ENCODE data around the gene EIF4E3. TPM values are rescaled to one million over a fixed set of nuclear protein-coding genes. Genes with fewer than 3 reads are reported as not detected.

Gene EIF4E3
- total RNA-seq, 1 experiment from 2014 or later, result 2.2 TPM

- H4K20me1 ChIP-seq (ENCODE audit: low read length), result no peaks in the 10 kb centered on the region
- ATAC-seq, result no peak
- no peak overlapping the region for H3K9ac ChIP-seq (ENCODE audit: low read length)
- no peaks in the 10 kb centered on the region for H3K4me1 ChIP-seq (ENCODE audit: insufficient read depth, low read length)
- no peaks in the 10 kb centered on the region for H3K9me2 ChIP-seq (replicated peaks; ENCODE audit: low read length)
- H3K4me3 ChIP-seq (ENCODE audit: low read length), result no peak overlapping the region
- no peak overlapping the region for H3K27ac ChIP-seq (ENCODE audit: low read length)
- no peak overlapping the region for H2AFZ ChIP-seq (ENCODE audit: low read length)
- H3K27me3 ChIP-seq (ENCODE audit: low read length), result no peaks in the 10 kb centered on the region
- H3K9me3 ChIP-seq (ENCODE audit: low read length), result no peaks in the 10 kb centered on the region
- no TSS peak for BruUV-seq (replicated peaks)
- H3K36me3 ChIP-seq (ENCODE audit: low read depth, low read length), result no peaks in the 10 kb centered on the region
- H3F3A ChIP-seq (ENCODE audit: low read length, unreplicated experiment), result no peaks in the 10 kb centered on the region
- ChIA-PET POLR2A (ENCODE audit: unreplicated experiment) (no interaction called here), CTCF (no interaction called here)
- intact Hi-C loops (cut with micrococcal nuclease), result loop anchor here (5.0 kb wide), 2 partner anchors 1112 to 1377 kb away; no protein-coding TSS in a partner anchor
- no peak for DNase-seq
- H3K4me2 ChIP-seq (ENCODE audit: low read length), result no peak overlapping the region
- no peaks in the 10 kb centered on the region for H3K79me2 ChIP-seq (ENCODE audit: low read length)
- TF ChIP-seq CTCF (conservative IDR thresholded peaks at IDR 0.05; ENCODE audit: low read depth, low read length) (no peak), EZH2phosphoT487 (IDR thresholded peaks at IDR 0.05; ENCODE audit: borderline replicate concordance, low read length) (no peak), EZH2 (IDR thresholded peaks at IDR 0.05; ENCODE audit: low read length, unreplicated experiment) (no peak)
These were observed 15.2 kb downstream of the EIF4E3 start for GRCh38 chr3:71709908-71710511.

- Histone ChIP-seq H3K9ac (ENCODE audit: low read length) (no peak overlapping the region), H3K4me3 (ENCODE audit: low read length) (no peak overlapping the region), H3K79me2 (ENCODE audit: low read length) (no peaks in the 10 kb centered on the region), H3K9me2 (replicated peaks; ENCODE audit: low read length) (no peaks in the 10 kb centered on the region), H3K4me2 (ENCODE audit: low read length) (no peak overlapping the region), H3K4me1 (ENCODE audit: insufficient read depth, low read length) (no peaks in the 10 kb centered on the region), H3K27me3 (ENCODE audit: low read length) (no peaks in the 10 kb centered on the region), H3F3A (ENCODE audit: low read length, unreplicated experiment) (no peaks in the 10 kb centered on the region), H4K20me1 (ENCODE audit: low read length) (no peaks in the 10 kb centered on the region), H3K27ac (ENCODE audit: low read length) (no peak overlapping the region), H3K9me3 (ENCODE audit: low read length) (no peaks in the 10 kb centered on the region), H3K36me3 (ENCODE audit: low read depth, low read length) (no peaks in the 10 kb centered on the region), H2AFZ (ENCODE audit: low read length) (no peak overlapping the region)
- intact Hi-C loops (cut with micrococcal nuclease), result no loop called here
- BruUV-seq (replicated peaks), result no TSS peak
- TF ChIP-seq EZH2 (IDR thresholded peaks at IDR 0.05; ENCODE audit: low read length, unreplicated experiment) (no peak), EZH2phosphoT487 (IDR thresholded peaks at IDR 0.05; ENCODE audit: borderline replicate concordance, low read length) (no peak), CTCF (conservative IDR thresholded peaks at IDR 0.05; ENCODE audit: low read depth, low read length) (no peak)
- DNase-seq, result no peak
- ChIA-PET POLR2A (ENCODE audit: unreplicated experiment) (no interaction called here), CTCF (no interaction called here)
- ATAC-seq, result no peak
These were observed 16.6 kb downstream of the EIF4E3 start for GRCh38 chr3:71708476-71709105.

GRCh38 chr3:71707595-71707994 is 17.6 kb downstream of the EIF4E3 start:
- Histone ChIP-seq H2AFZ (ENCODE audit: low read length) (no peak overlapping the region), H3K9ac (ENCODE audit: low read length) (no peak overlapping the region), H3K4me3 (ENCODE audit: low read length) (no peak overlapping the region), H3K36me3 (ENCODE audit: low read depth, low read length) (no peaks in the 10 kb centered on the region), H3K27me3 (ENCODE audit: low read length) (no peaks in the 10 kb centered on the region), H3F3A (ENCODE audit: low read length, unreplicated experiment) (no peaks in the 10 kb centered on the region), H3K9me3 (ENCODE audit: low read length) (no peaks in the 10 kb centered on the region), H3K79me2 (ENCODE audit: low read length) (no peaks in the 10 kb centered on the region), H3K9me2 (replicated peaks; ENCODE audit: low read length) (no peaks in the 10 kb centered on the region), H3K4me2 (ENCODE audit: low read length) (no peak overlapping the region), H3K27ac (ENCODE audit: low read length) (no peak overlapping the region), H3K4me1 (ENCODE audit: insufficient read depth, low read length) (no peaks in the 10 kb centered on the region), H4K20me1 (ENCODE audit: low read length) (no peaks in the 10 kb centered on the region)
- CTCF ChIA-PET, result no interaction called here
- no TSS peak for BruUV-seq (replicated peaks)
- POLR2A ChIA-PET (ENCODE audit: unreplicated experiment), result no interaction called here
- intact Hi-C loops (cut with micrococcal nuclease), result no loop called here
- TF ChIP-seq EZH2 (IDR thresholded peaks at IDR 0.05; ENCODE audit: low read length, unreplicated experiment) (no peak), EZH2phosphoT487 (IDR thresholded peaks at IDR 0.05; ENCODE audit: borderline replicate concordance, low read length) (no peak), CTCF (conservative IDR thresholded peaks at IDR 0.05; ENCODE audit: low read depth, low read length) (no peak)
- no peak for ATAC-seq
- DNase-seq, result no peak
